IgD-negative memory B cell (primary cell): ENCODE data around the gene CNOT8. TPM values are rescaled to one million over a fixed set of nuclear protein-coding genes. Genes with fewer than 3 reads are reported as not detected.
"Not testable (repeated sequence)": the region's sequence is repeated elsewhere in the genome, so short reads cannot be mapped to it uniquely, and the experiment has no call there.

Experiments used
- H3K27ac Mint-ChIP-seq, 3 donors: one replicate each; pipeline ENCODE4 v1.8.0; 2020 to 2022; ENCODE audit warnings: mild to moderate bottlenecking in 3 of 3, mixed read lengths in 3 of 3, moderate library complexity in 1 of 3
- H3K27me3 Mint-ChIP-seq: one replicate; pipeline ENCODE4 v1.8.0; 2021; ENCODE audit warnings: mixed read lengths
- H3K36me3 Mint-ChIP-seq: one replicate; pipeline ENCODE4 v1.8.0; 2020; ENCODE audit warnings: mild to moderate bottlenecking, mixed read lengths
- H3K4me1 Mint-ChIP-seq, 3 donors: one replicate each; pipeline ENCODE4 v1.8.0; 2020 to 2022; ENCODE audit warnings: mixed read lengths in 3 of 3, mild to moderate bottlenecking in 1 of 3
- H3K4me3 Mint-ChIP-seq, 4 donors: one replicate each; pipeline ENCODE4 v1.8.0; 2020 to 2022; ENCODE audit warnings: mild to moderate bottlenecking in 4 of 4, mixed read lengths in 4 of 4, moderate library complexity in 3 of 4
- H3K9me3 Mint-ChIP-seq, 3 donors: one replicate each; pipeline ENCODE4 v1.8.0; 2020 to 2021; ENCODE audit warnings: mixed read lengths in 3 of 3, mild to moderate bottlenecking in 1 of 3
- polyA plus RNA-seq: library from polyadenylated mRNA; unstranded; fragments of 300-500 nt; fragmentation: Illumina TruSeq; gene quantifications from one replicate; pipeline ENCODE4 v1.2.3, GENCODE V29; 2021

Gene CNOT8
- polyA plus RNA-seq, 1 donor from 2014 or later, result 143 TPM

DNA sequence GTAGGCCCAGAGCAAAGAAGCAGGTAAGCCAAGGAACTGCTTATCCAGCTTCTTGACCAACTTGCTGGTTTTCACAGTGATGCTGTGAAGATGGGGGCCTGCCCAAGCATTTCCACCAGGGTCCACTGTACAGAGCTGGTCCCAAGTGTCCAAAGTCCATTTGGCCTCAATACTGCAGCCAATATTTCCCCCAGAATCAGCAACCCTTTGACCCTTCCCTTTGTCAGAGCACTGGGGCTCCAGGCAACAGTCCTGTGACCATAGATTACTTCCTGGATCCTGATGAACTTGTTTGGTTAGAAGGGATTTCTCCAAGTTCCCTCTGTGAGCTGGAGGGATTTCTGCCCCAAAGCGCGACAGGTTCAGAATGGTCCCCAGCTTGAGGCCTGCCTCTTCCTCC is 34.4 kb upstream of the CNOT8 start:
- H3K27ac Mint-ChIP-seq, result no peak overlapping the region
- peaks cover 9% of the 10 kb centered on the region for H3K36me3 Mint-ChIP-seq
- no peaks in the 10 kb centered on the region for H3K9me3 Mint-ChIP-seq

DNA sequence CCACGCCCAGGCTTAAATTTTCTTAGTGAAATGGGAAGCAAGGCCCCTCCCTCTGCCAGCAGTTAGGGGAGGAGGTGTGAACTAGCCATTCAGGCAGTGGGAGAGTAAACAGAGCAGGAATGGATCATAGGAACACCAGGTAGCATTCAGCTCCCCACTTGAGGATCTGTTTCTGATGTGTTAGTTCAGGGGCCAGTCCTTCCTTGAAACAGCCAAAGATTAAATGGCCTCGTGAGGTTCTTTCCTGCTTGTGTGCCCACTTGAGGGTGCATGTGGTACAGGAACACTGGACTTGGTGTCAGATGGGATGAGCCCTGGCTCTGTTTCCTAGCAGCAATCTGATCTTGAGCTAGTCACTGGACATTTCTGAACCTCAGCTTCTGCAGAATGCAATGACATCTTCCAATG is 29.2 kb upstream of the CNOT8 start:
- no peak overlapping the region for H3K4me3 Mint-ChIP-seq
- H3K27ac Mint-ChIP-seq, result no peak overlapping the region

More for the DNA sequence above, 34.4 kb upstream of the CNOT8 start:
- peaks cover 0 to 6% (median 1%) of the 10 kb centered on the region in 3 donors for H3K4me1 Mint-ChIP-seq
- no peak overlapping the region for H3K4me3 Mint-ChIP-seq
- H3K27me3 Mint-ChIP-seq, result no peaks in the 10 kb centered on the region

DNA sequence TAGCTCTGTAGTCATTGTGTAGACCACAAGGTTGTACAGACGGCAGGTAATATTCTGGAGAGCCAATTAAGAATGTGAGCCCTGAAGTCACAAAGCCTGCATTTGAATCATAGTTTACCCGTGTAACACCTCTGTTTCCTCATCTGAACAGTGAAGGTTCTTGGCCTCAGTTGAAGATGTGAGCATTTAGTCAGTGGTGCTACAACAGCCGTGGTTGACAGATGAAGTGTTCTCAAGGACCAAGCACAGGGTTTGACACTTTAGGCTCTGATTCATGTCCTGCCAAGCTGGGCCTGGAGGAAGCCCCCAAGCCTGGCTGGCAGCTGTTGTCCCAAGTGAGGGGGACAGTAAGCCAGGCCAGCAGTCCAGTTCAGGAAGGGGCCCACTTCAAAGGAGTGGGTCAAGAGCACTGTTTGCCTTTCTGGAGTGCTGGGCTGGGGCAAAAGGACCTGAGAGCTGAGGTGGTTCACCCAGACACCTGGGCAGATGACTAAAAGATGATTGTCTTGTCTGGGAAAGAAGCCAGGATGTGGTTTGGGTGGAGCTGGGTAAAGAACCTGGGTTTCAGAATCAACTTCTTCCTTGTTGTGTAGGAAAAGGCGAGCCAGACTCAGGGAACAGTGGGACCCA is 28.7 kb upstream of the CNOT8 start:
- Mint-ChIP-seq H3K27me3 (no peaks in the 10 kb centered on the region), H3K4me1 (peaks cover 13 to 20% (median 15%) of the 10 kb centered on the region in 3 donors), H3K9me3 (no peaks in the 10 kb centered on the region), H3K27ac (no peak overlapping the region), H3K4me3 (peak overlapping the region in 1 of 4 donors; percentile 49), H3K36me3 (peaks cover 11% of the 10 kb centered on the region)

More for the DNA sequence above, 29.2 kb upstream of the CNOT8 start:
- no peaks in the 10 kb centered on the region for H3K9me3 Mint-ChIP-seq
- no peaks in the 10 kb centered on the region for H3K27me3 Mint-ChIP-seq
- peaks cover 10 to 16% (median 12%) of the 10 kb centered on the region in 3 donors for H3K4me1 Mint-ChIP-seq
- H3K36me3 Mint-ChIP-seq, result peaks cover 11% of the 10 kb centered on the region

DNA sequence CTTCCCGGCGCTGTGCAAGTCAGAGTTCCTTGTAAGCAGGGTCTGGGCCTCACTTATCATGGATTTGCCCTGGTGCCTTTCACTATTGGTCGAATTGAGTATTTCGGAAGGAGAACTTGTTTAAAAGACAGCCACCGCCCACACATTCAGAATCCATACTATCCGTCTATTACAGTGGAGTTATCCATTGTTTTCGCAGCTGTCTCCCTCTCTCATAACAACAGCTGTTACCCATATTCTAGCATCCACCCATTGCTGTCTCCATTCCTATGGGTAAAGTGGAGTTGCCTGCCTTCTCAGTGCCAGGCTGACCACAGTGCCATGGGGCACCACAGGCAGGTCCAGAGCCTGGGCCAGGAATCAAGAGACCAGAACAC is 28.2 kb upstream of the CNOT8 start:
- Mint-ChIP-seq H3K4me1 (peaks cover 14 to 20% (median 15%) of the 10 kb centered on the region in 3 donors), H3K27me3 (no peaks in the 10 kb centered on the region), H3K9me3 (no peaks in the 10 kb centered on the region), H3K27ac (peak overlapping the region in 2 of 3 donors; percentile 24 to 60), H3K4me3 (peak overlapping the region in 2 of 4 donors; percentile 44 to 49), H3K36me3 (peaks cover 11% of the 10 kb centered on the region)

DNA sequence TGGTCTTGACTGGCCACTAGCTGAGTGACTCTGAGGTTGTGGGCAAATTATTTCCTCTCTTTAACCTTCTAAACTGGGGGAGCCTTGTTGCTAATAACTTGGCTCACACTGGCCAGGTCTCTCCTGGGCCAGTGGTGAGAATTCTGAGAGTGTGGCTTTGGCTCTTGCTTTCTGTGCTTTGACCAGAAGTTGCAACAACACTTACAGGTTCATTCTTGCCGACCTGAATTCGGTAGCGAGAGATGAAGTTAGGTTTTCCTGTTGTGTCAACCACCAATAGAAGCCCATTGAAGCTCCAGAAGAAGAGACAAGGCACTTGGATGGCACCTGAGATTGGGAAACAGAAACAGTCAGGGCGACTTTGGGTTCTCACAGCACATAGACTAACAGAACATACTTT is 27.8 kb upstream of the CNOT8 start:
- Mint-ChIP-seq H3K27me3 (no peaks in the 10 kb centered on the region), H3K4me1 (peaks cover 14 to 20% (median 15%) of the 10 kb centered on the region in 3 donors), H3K9me3 (no peaks in the 10 kb centered on the region), H3K27ac (peak overlapping the region in 2 of 3 donors; percentile 24 to 60), H3K4me3 (peak overlapping the region in 1 of 4 donors; percentile 44), H3K36me3 (peaks cover 11% of the 10 kb centered on the region)

DNA sequence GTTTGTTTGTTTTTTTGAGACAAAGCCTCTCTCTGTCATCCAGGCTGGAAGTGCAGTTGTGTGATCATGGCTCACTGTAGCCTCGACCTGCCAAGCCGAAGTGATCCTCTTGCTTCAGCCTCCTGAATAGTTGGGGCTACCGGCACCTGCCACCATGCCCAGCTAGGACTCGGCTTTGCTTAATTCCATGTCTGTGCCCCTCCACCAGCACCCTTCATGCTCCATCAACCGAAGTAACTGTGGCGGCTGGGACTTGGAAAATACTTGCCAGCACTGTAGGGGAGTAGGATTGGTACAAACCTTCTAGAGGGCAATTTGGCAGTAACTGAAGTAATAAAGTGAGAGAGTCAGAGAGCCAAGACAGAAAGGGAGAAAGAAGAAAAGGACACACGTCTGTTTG is 27.0 kb upstream of the CNOT8 start:
- Mint-ChIP-seq H3K27me3 (no peaks in the 10 kb centered on the region), H3K27ac (peak overlapping the region in 2 of 3 donors; percentile 39 to 50), H3K4me3 (no peak overlapping the region), H3K36me3 (peaks cover 8% of the 10 kb centered on the region), H3K9me3 (no peaks in the 10 kb centered on the region), H3K4me1 (peaks cover 14 to 20% (median 15%) of the 10 kb centered on the region in 3 donors)

DNA sequence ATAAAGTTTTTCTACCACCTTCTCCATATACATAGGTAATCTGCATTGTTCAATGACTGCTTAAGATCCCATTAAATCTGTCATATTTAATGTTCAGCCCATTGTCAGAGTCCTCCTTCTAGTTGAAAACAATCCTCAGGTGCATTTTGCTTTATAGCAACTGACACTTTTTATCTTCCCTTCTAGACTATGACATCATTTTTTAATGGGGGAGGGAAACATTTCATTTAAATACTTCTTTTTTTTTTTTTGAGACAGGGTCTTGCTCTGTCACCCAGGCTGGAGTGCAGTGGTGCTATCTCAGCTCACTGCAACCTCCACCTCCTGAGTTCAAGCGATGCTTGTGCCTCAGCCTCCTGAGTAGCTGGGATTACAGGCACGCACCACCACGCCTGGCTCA is 25.6 kb upstream of the CNOT8 start:
- H3K27me3 Mint-ChIP-seq, H3K4me3 Mint-ChIP-seq, H3K36me3 Mint-ChIP-seq, H3K27ac Mint-ChIP-seq, H3K9me3 Mint-ChIP-seq: not testable (repeated sequence)
- H3K4me1 Mint-ChIP-seq, result peaks cover 14 to 20% (median 15%) of the 10 kb centered on the region in 3 donors

DNA sequence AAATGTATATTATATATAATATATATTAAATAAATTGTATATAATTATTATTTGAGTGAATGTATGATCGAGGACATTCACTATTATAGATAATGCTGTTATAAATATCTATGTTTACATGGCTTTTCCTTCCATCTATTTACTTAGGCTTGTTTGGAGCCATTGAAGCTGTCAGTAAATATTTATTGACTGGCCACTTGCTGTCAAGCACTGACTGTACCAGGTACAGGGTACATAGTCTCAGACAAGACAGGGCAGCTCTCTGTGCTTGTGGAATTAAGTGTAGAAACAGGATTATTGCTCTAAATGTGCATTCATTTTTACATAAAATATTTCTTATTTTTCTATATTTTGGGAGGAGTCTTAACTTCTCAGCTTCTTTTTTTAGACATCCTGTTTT is 24.4 kb upstream of the CNOT8 start:
- Mint-ChIP-seq H3K27ac (no peak overlapping the region), H3K4me1 (peaks cover 14 to 19% (median 14%) of the 10 kb centered on the region in 3 donors), H3K36me3 (peaks cover 4% of the 10 kb centered on the region), H3K4me3 (no peak overlapping the region), H3K9me3 (no peaks in the 10 kb centered on the region), H3K27me3 (no peaks in the 10 kb centered on the region)

DNA sequence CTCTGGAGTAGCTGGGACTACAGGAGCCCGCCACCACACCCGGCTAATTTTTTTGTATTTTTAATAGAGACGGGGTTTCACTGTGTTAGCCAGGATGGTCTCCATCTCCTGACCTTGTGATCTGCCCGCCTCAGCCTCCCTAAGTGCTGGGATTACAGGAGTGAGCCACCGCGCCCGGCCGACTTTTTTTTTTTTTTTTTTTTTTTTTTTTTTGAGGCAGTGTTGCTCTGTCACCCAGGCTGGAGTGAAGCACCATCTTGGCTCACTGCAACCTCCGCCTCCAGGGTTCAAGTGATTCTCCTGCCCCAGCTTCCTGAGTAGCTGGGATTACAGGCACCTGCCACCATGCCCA is 22.8 kb upstream of the CNOT8 start:
- H3K27ac Mint-ChIP-seq, result peak overlapping the region in 1 of 3 donors; percentile 45
- H3K4me3 Mint-ChIP-seq, H3K27me3 Mint-ChIP-seq, H3K4me1 Mint-ChIP-seq, H3K36me3 Mint-ChIP-seq, H3K9me3 Mint-ChIP-seq: not testable (repeated sequence)

DNA sequence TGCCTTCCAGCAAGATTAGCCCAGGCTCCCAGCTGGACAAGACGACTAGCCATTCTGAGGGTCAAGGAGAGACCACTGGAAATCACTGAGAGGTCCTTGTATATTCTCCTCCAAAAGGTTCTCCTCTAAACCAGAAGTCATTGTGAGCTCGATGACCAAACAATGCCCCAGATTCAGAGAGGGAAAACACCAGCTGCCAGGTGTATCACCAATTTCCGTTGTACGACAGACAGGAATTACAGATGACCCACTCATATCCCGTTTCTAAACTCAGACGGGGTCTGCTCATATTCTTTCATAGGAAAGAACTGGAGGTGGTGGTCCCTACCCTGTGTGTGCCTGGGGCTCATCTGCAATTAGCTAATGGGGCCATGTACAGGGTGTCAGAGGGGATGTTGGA is 22.2 kb upstream of the CNOT8 start:
- Mint-ChIP-seq H3K36me3 (no peaks in the 10 kb centered on the region), H3K9me3 (no peaks in the 10 kb centered on the region), H3K4me1 (peaks cover 3 to 4% (median 4%) of the 10 kb centered on the region in 3 donors), H3K4me3 (no peak overlapping the region), H3K27ac (no peak overlapping the region), H3K27me3 (no peaks in the 10 kb centered on the region)

DNA sequence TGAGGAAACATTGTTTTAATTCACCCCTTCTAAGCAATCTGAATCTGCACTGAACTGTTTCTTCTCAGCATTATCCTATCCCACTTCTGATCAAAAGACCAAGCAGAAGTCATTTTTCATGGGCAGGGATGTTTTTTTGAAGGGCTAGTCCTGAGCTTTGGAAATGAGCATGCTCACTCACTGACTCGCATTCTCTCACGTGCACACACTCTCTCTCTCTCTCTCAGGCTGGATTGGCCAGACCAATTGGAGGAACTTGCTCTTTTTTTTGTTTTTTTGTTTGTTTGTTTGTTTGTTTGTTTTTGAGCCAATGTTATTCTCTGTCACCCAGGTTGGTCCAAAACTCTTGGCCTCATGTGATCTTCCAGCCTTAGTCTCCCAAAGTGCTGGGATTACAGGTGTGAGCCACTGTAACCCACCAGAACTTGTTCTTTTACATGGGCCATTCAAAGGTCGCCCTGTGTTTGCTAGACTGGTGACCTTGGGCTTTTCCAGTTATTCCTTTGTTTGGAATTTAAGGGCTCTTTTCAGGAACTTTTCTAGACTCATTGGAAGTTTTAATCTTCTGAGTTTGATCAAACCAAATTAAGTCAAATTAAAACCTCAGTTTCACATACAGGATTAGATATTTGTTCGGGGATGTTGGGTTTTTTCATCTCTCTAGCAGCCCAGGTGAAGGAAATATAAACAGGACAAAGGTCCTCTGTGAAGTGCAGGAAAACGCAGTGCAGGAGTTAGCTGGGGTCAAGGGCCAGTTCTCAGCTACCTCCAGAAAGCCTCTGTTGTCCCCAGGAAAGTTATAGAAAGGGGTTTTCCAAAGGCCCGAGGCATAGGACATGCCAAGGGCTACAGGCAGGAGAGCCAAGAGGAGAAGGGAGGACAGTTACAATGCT is 21.2 kb upstream of the CNOT8 start:
- H3K36me3 Mint-ChIP-seq, result no peaks in the 10 kb centered on the region
- H3K4me3 Mint-ChIP-seq, result no peak overlapping the region
- peak overlapping the region in 1 of 3 donors; percentile 31 for H3K27ac Mint-ChIP-seq
- H3K27me3 Mint-ChIP-seq, result no peaks in the 10 kb centered on the region
- H3K9me3 Mint-ChIP-seq, result no peaks in the 10 kb centered on the region
- H3K4me1 Mint-ChIP-seq, result peaks cover 3 to 4% (median 4%) of the 10 kb centered on the region in 3 donors

DNA sequence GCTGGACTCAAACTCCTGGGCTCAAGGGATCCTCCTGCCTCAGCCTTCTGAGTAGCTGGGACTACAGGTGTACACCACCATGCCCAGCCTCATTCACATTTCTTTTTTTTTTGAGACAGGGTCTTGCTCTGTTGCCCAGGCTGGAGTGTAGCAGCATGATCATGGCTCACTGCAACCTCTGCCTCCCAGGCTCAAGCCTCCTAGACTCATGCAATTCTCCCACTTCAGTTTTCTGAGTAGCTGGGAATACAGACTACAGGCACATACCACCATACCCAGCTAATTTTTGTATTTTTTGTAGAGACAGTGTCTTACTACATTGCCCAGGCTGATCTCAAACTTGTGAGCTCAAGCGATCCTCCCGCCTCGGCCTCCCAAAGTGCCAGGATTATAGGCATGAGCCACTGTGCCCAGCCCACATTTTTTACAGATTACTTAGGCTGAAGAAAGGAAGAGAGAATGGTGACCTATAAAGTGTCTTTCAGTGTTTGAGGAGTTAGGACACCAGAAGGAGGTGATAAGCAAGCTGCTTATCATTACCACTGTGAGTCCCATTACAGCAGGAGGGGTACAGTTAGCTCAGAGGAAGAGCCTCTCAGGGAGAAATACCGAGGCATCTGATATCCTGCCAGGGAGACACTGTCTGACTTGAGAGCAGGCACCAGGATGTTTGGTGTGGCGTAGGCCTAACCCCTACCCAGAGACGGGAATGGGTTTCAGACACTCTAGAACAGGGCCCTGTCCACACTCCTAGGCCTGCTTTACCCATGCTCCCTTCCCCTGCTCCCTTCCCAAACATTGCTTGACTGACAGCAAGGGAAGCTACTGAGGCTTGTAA is 17.8 kb upstream of the CNOT8 start:
- no peaks in the 10 kb centered on the region for H3K27me3 Mint-ChIP-seq
- no peaks in the 10 kb centered on the region for H3K36me3 Mint-ChIP-seq
- H3K4me1 Mint-ChIP-seq, result no peaks in the 10 kb centered on the region
- H3K4me3 Mint-ChIP-seq, result no peak overlapping the region
- H3K27ac Mint-ChIP-seq, result no peak overlapping the region
- no peaks in the 10 kb centered on the region for H3K9me3 Mint-ChIP-seq

DNA sequence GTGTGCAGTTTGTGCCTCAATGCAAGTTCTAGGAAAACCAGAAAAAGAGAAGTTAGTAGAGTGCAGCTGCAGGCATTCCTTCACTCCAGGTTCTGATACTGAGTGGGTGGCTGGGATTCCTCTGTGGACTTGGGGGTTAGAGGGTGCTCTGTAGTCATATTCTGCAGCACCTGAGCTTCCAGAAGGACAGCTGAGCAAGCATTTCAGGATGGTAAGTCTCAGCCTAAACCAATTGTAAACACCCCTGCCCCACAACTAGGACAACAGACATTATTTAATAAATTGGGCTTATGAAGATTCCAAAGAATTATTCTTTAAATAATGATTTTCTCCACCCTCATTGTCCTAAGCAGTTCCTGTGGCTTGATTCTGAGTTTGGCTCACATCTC is 17.2 kb upstream of the CNOT8 start:
- H3K9me3 Mint-ChIP-seq, result no peaks in the 10 kb centered on the region
- no peak overlapping the region for H3K4me3 Mint-ChIP-seq
- H3K36me3 Mint-ChIP-seq, result no peaks in the 10 kb centered on the region
- no peak overlapping the region for H3K27ac Mint-ChIP-seq
- H3K27me3 Mint-ChIP-seq, result no peaks in the 10 kb centered on the region
- no peaks in the 10 kb centered on the region for H3K4me1 Mint-ChIP-seq

DNA sequence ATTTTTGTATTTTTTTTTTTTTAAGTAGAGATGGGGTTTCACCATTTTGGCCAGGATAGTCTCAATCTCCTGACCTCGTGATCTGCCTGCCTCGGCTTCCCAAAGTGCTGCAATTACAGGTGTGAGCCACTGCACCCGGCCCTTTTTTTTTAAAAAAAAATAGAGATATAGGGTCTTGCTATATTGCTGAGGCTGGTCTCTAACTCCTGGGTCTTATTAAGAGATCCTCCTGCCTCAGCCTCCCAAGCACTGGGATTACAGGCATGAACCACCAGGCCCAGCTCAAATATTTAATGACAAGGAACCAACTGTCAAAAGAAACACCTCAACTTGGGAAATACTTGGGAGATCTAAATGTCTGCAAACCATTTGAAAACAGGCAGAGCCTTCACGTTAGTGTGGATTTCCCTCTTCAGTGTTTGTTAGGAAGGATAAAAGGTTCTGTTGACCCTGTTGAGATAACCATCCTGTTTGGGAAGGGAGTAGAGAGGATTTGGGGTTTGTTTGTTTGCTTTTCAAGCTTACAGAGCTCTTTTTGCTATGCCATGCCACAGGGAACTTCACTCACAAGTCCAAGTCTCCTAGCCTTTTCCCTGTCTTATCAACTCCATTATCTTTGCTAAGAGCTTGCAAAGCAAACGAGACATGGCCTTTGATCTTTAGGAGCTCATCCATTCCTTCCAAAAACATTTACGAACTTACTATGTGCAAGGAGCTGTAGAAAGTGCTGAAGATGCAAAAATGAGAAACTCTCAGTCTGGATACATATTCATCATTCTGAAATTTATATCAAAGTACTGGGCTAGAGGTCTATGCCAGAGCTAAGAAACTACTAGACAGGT is 15.5 kb upstream of the CNOT8 start:
- peak overlapping the region in 2 of 3 donors; percentile 25 to 26 for H3K27ac Mint-ChIP-seq
- no peaks in the 10 kb centered on the region for H3K9me3 Mint-ChIP-seq
- H3K4me3 Mint-ChIP-seq, result no peak overlapping the region
- H3K36me3 Mint-ChIP-seq, result no peaks in the 10 kb centered on the region
- H3K27me3 Mint-ChIP-seq, result no peaks in the 10 kb centered on the region
- H3K4me1 Mint-ChIP-seq, result no peaks in the 10 kb centered on the region
